Heart left ventricle (tissue), 16 donors: Measurements from ENCODE around the gene HNRNPL. TPM values are rescaled to one million over a fixed set of nuclear protein-coding genes. Genes with fewer than 3 reads are reported as not detected.

Source experiments
- ATAC-seq, 4 donors: fragments of 200-7000 bp; cut with Tn5 transposase; one replicate each; pipeline ENCODE4 v1.9.1; 2020 to 2022; ENCODE audit warnings: moderate library complexity in 4 of 4, mild to moderate bottlenecking in 3 of 4, moderate number of reproducible peaks in 1 of 4
- DNase-seq, 5 donors: peaks; one replicate each; pipeline ENCODE4 v3.0.0-alpha.2; 2020
- H3K27ac ChIP-seq, 12 donors: fragments of 200-600 bp; sonication (generic) in 4 of 12; one replicate each; pipeline versions ENCODE4 v1.5.0 to v1.8.0; 2016 to 2022; ENCODE audit warnings: mild to moderate bottlenecking in 2 of 12
- H3K27me3 ChIP-seq, 9 donors: fragments of 200-600 bp; sonication (generic) in 2 of 9; one replicate each; pipeline versions ENCODE4 v1.5.1 to v1.8.0; 2016 to 2022; ENCODE audit warnings: mild to moderate bottlenecking in 3 of 9
- H3K36me3 ChIP-seq, 9 donors: fragments of 200-600 bp; sonication (generic) in 2 of 9; one replicate each; pipeline versions ENCODE4 v1.5.0 to v1.8.0; 2018 to 2022; ENCODE audit warnings: mild to moderate bottlenecking in 2 of 9
- H3K4me1 ChIP-seq, 12 donors: fragments of 200-600 bp; sonication (generic) in 4 of 12; one replicate each; pipeline versions ENCODE4 v1.5.0 to v1.8.0; 2016 to 2022; ENCODE audit warnings: mild to moderate bottlenecking in 3 of 12
- H3K4me3 ChIP-seq, 12 donors: fragments of 200-600 bp; sonication (generic) in 4 of 12; one replicate each; pipeline versions ENCODE4 v1.5.0 to v1.8.0; 2017 to 2022; ENCODE audit warnings: mild to moderate bottlenecking in 9 of 12, moderate library complexity in 4 of 12
- H3K9me3 ChIP-seq, 12 donors: fragments of 200-600 bp; sonication (generic) in 4 of 12; one replicate each; pipeline versions ENCODE4 v1.5.0 to v1.8.0; 2016 to 2022; ENCODE audit warnings: mild to moderate bottlenecking in 1 of 12
- CTCF ChIP-seq, 12 donors: fragments of 200-600 bp; sonication (generic) in 4 of 12; IDR thresholded peaks; one replicate each; pipeline versions ENCODE4 v1.5.0 to v1.8.0; 2018 to 2022; ENCODE audit warnings: antibody characterized with exemption in 12 of 12, mild to moderate bottlenecking in 5 of 12
- POLR2A ChIP-seq, 2 donors: fragments of 450-650 bp; IDR thresholded peaks; one replicate each; pipeline ENCODE4 v1.6.1; 2017; ENCODE audit warnings: antibody characterized with exemption in 2 of 2, mild to moderate bottlenecking in 2 of 2, moderate library complexity in 2 of 2
- WGBS, 4 donors: extraction: QIAGEN DNeasy Blood & Tissue Kit in 2 of 4; methylation state at CpG; one replicate each; pipeline versions ENCODE4 v1.1.5 to v1.1.7; 2013 to 2018; 5-methylcytosine and 5-hydroxymethylcytosine counted together
- intact Hi-C, 10 donors: fragments of 100-400 bp; cut with DNase I; formaldehyde crosslinking; loops; one replicate each; pipeline versions ENCODE4 v1.11.1 to v1.14.2; 2022
- polyA plus RNA-seq, 2 donors: library from polyadenylated mRNA; stranded (reverse); fragments of 200-250 nt; gene quantifications; one replicate each; pipeline ENCODE4 v1.2.3, GENCODE V29; 2013
- total RNA-seq, 9 donors: library from RNA; depleted of rRNA in 2 of 9; stranded (reverse); fragments of >200 nt in 2 of 9; fragmentation: NEBNext Ultra II Directional in 3 of 9; extraction: Animal tissue kit (Norgen Biotek cat#: 25700) in 3 of 9; gene quantifications; one replicate each; pipeline versions ENCODE4 v1.1.0 to v1.2.4, GENCODE V29; 2016 to 2023
- donor health status: ischemic (EF 13 %, LVEDD 7.1; RV severe dilation, severe dysfunction).
- donor health status: healthy with polysubstance abuse.
- donor health status: DM: no; HTN: yes; CAD: no.
- donor health status: DM: no; HTN: no; CAD: no.
- donor health status: ischemic (EF 25% LVEDD 6.9; RV normal size, moderate dysfunction).
- donor health status: ischemic (EF 25% LVEDD 5.7; RV mildly dilated, moderate dysfunction).
- donor health status: healthy.
- donor health status: DM: yes; HTN: yes; CAD: no.
- donor health status: ischemic (EF 35%, LVEDD 5.7; RV mildly dilated, moderate dysfunction).
- donor health status: nonischemic (EF 11% LVEDD 7.7; RV severe dilation, severe dysfunction).
- donor health status: DM: yes; HTN: yes; CAD: no.
- donor health status: PGD.
- donor health status: ischemic (EF 29% LVEDD 5.4; RV normal size, mild dysfunction).
- donor health status: nonischemic (EF 23%, LVEDD 6.1; RV moderate dilation, normal function).

The HNRNPL gene
- total and polyA plus RNA-seq, 11 donors: 93.6 to 256 (median 149) TPM

- intact Hi-C loops: no loop called here
- 78 to 82% (median 80%) methylated on average over 8 to 13 of the region's 17 CpGs for WGBS, 4 donors
- DNase-seq: no peak
These were observed 61.1 kb downstream of the HNRNPL start, which contains the start of gene LGALS7B for GRCh38 chr19:38788478-38789243. Gene LGALS7B (plus strand): TSS chr19:38789200. CDS start chr19:38789227, 27 bp downstream.

GRCh38 chr19:38786572-38787265, 63.1 kb downstream of the HNRNPL start:
- TF ChIP-seq POLR2A (IDR thresholded peaks at IDR 0.05): no peak
- TF ChIP-seq CTCF (IDR thresholded peaks at IDR 0.05): no peak
- 74 to 80% (median 77%) methylated on average over 9 to 11 of the region's 11 CpGs for WGBS, 4 donors
- Histone ChIP-seq H3K27me3 (no peaks in the 10 kb centered on the region), H3K27ac (no peak overlapping the region), H3K4me1 (no peaks in the 10 kb centered on the region), H3K4me3 (no peak overlapping the region), H3K36me3 (no peaks in the 10 kb centered on the region), H3K9me3 (no peaks in the 10 kb centered on the region)
- ATAC-seq (no peak), DNase-seq (no peak)
- intact Hi-C loops: no loop called here

More at GRCh38 chr19:38788478-38789243, 61.1 kb downstream of the HNRNPL start, which contains the start of gene LGALS7B:
- ATAC-seq: no peak
- H3K27ac ChIP-seq: no peak within 1 kb of the TSS
- H3K9me3 ChIP-seq: no peaks in the 10 kb centered on the region
- H3K4me1 ChIP-seq: peaks cover 0 to 5% (median 0%) of the 10 kb centered on the region in 12 donors
- no peaks in the 10 kb centered on the region for H3K36me3 ChIP-seq
- TF ChIP-seq POLR2A (IDR thresholded peaks at IDR 0.05) (no peak), CTCF (IDR thresholded peaks at IDR 0.05) (no peak)
- no peaks in the 10 kb centered on the region for H3K27me3 ChIP-seq
- H3K4me3 ChIP-seq: no peak within 1 kb of the TSS

Other genes starting within 250 kb of the HNRNPL start
- 1 to 10 TPM; 1.2 to 9.9 (median 2.7) TPM for gene MAP4K1, start 232.0 kb downstream of the HNRNPL start, total RNA-seq
- 1 to 10 TPM in 1 of 2 donors, under 1 TPM in 1; 0.69 to 2.7 TPM for gene MAP4K1, start 232.0 kb downstream of the HNRNPL start, polyA plus RNA-seq
- 1,000 to 10,000 TPM in 1 of 9 donors, 100 to 1,000 TPM in 8; 447 to 1,239 (median 596) TPM for gene EIF3K, start 230.8 kb downstream of the HNRNPL start, total RNA-seq
- gene EIF3K, start 230.8 kb downstream of the HNRNPL start, polyA plus RNA-seq: 100 to 1,000 TPM; 761 to 801 TPM
- gene ACTN4, start 202.3 kb downstream of the HNRNPL start, total RNA-seq: 100 to 1,000 TPM; 124 to 307 (median 154) TPM
- gene ACTN4, start 202.3 kb downstream of the HNRNPL start, polyA plus RNA-seq: 100 to 1,000 TPM; 100 to 107 TPM
- gene CAPN12, start 105.5 kb downstream of the HNRNPL start, total RNA-seq: 1 to 10 TPM in 2 of 9 donors, under 1 TPM in 7; 0.36 to 1.8 (median 0.72) TPM
- gene CAPN12, start 105.5 kb downstream of the HNRNPL start, polyA plus RNA-seq: 1 to 10 TPM in 1 of 2 donors, under 1 TPM in 1; 0.91 to 1.4 TPM
- not detected for gene LGALS7, start 76.5 kb downstream of the HNRNPL start, total RNA-seq
- under 1 TPM in 1 of 2 donors, not detected in 1; 0.33 TPM for gene LGALS7, start 76.5 kb downstream of the HNRNPL start, polyA plus RNA-seq
- not detected for gene LGALS7B, start 60.8 kb downstream of the HNRNPL start, total RNA-seq
- not detected for gene LGALS7B, start 60.8 kb downstream of the HNRNPL start, polyA plus RNA-seq
- 1 to 10 TPM in 2 of 9 donors, under 1 TPM in 5, not detected in 2; 0.35 to 1.3 (median 0.65) TPM for gene LGALS4, start 37.0 kb downstream of the HNRNPL start, total RNA-seq
- gene LGALS4, start 37.0 kb downstream of the HNRNPL start, polyA plus RNA-seq: under 1 TPM; 0.68 to 0.91 TPM
- 100 to 1,000 TPM; 382 to 799 (median 564) TPM for gene ECH1, start 18.2 kb downstream of the HNRNPL start, total RNA-seq
- 1,000 to 10,000 TPM in 1 of 2 donors, 100 to 1,000 TPM in 1; 446 to 1,292 TPM for gene ECH1, start 18.2 kb downstream of the HNRNPL start, polyA plus RNA-seq
- gene RINL, start 28.3 kb upstream of the HNRNPL start, total RNA-seq: 1 to 10 TPM; 1.6 to 5.7 (median 3.3) TPM
- gene RINL, start 28.3 kb upstream of the HNRNPL start, polyA plus RNA-seq: 10 to 100 TPM in 1 of 2 donors, 1 to 10 TPM in 1; 5.6 to 11.3 TPM
- 100 to 1,000 TPM in 2 of 9 donors, 10 to 100 TPM in 7; 58.3 to 158 (median 62.4) TPM for gene SIRT2, start 49.6 kb upstream of the HNRNPL start, total RNA-seq
- gene SIRT2, start 49.6 kb upstream of the HNRNPL start, polyA plus RNA-seq: 100 to 1,000 TPM in 1 of 2 donors, 10 to 100 TPM in 1; 51.0 to 104 TPM
- gene NFKBIB, start 50.0 kb upstream of the HNRNPL start, total RNA-seq: 10 to 100 TPM; 17.2 to 38.6 (median 22.2) TPM
- gene NFKBIB, start 50.0 kb upstream of the HNRNPL start, polyA plus RNA-seq: 10 to 100 TPM; 35.0 to 90.4 TPM
- gene CCER2, start 62.2 kb upstream of the HNRNPL start, total RNA-seq: under 1 TPM in 2 of 9 donors, not detected in 7; 0.35 to 0.58 TPM
- gene CCER2, start 62.2 kb upstream of the HNRNPL start, polyA plus RNA-seq: under 1 TPM in 1 of 2 donors, not detected in 1; 0.42 TPM
- gene SARS2, start 80.8 kb upstream of the HNRNPL start, total RNA-seq: 10 to 100 TPM in 8 of 9 donors, 1 to 10 TPM in 1; 9.0 to 29.1 (median 16.7) TPM
- 10 to 100 TPM in 1 of 2 donors, 1 to 10 TPM in 1; 10.0 to 26.4 TPM for gene SARS2, start 80.8 kb upstream of the HNRNPL start, polyA plus RNA-seq
- gene MRPS12, start 81.0 kb upstream of the HNRNPL start, total RNA-seq: 10 to 100 TPM; 45.7 to 67.9 (median 52.6) TPM
- 100 to 1,000 TPM in 1 of 2 donors, 10 to 100 TPM in 1; 54.4 to 115 TPM for gene MRPS12, start 81.0 kb upstream of the HNRNPL start, polyA plus RNA-seq
- 1 to 10 TPM; 1.4 to 4.9 (median 2.5) TPM for gene FBXO17, start 125.8 kb upstream of the HNRNPL start, total RNA-seq
- gene FBXO17, start 125.8 kb upstream of the HNRNPL start, polyA plus RNA-seq: 1 to 10 TPM; 1.2 to 2.4 TPM
- 10 to 100 TPM in 7 of 9 donors, 1 to 10 TPM in 2; 4.2 to 38.3 (median 23.2) TPM for gene FBXO27, start 182.6 kb upstream of the HNRNPL start, total RNA-seq
- 1 to 10 TPM; 4.0 to 8.6 TPM for gene FBXO27, start 182.6 kb upstream of the HNRNPL start, polyA plus RNA-seq
- gene ACP7, start 234.4 kb upstream of the HNRNPL start, total RNA-seq: not detected
- not detected for gene ACP7, start 234.4 kb upstream of the HNRNPL start, polyA plus RNA-seq